Chondrocyte (in vitro differentiated cells): ENCODE measurements around the gene SPDL1. TPM values are rescaled to one million over a fixed set of nuclear protein-coding genes. Genes with fewer than 3 reads are reported as not detected.

Experiments used
- DNase-seq: peaks from one replicate; pipeline ENCODE4 v3.0.0; 2021; ENCODE audit warnings: mixed read lengths, low spot score
- H3K27ac Mint-ChIP-seq: one replicate; pipeline ENCODE4 v1.8.0; 2021; ENCODE audit warnings: mild to moderate bottlenecking, moderate library complexity, mixed read lengths; ENCODE audit not compliant: unreplicated experiment
- H3K27me3 Mint-ChIP-seq: 2 replicates; pipeline ENCODE4 v1.8.0; 2021; ENCODE audit warnings: low read depth, mixed read lengths
- H3K36me3 Mint-ChIP-seq: 2 replicates; pipeline ENCODE4 v1.8.0; 2021; ENCODE audit warnings: low read depth, mixed read lengths
- H3K4me1 Mint-ChIP-seq: 2 replicates; pipeline ENCODE4 v1.8.0; 2021; ENCODE audit warnings: low read depth, mild to moderate bottlenecking, mixed read lengths
- H3K4me3 Mint-ChIP-seq: one replicate; pipeline ENCODE4 v1.8.0; 2021; ENCODE audit warnings: mild to moderate bottlenecking, moderate library complexity, mixed read lengths; ENCODE audit not compliant: unreplicated experiment
- H3K9me3 Mint-ChIP-seq: 2 replicates; pipeline ENCODE4 v1.8.0; 2021; ENCODE audit warnings: low read depth, mixed read lengths
- CTCF ChIP-seq: fragments of 200-600 bp; sonication (generic); IDR thresholded peaks from 2 replicates; pipeline ENCODE4 v1.5.0; 2021; ENCODE audit warnings: antibody characterized with exemption, mild to moderate bottlenecking, moderate library complexity
- total RNA-seq: library from RNA; stranded (reverse); gene quantifications from 3 replicates; pipeline ENCODE4 v1.2.1, GENCODE V29; 2021

The SPDL1 gene
- total RNA-seq, 1 donor from 2014 or later = 22.3 TPM

GRCh38 chr5:169637085-169637548, 53.5 kb downstream of the SPDL1 start, which contains the start of gene DOCK2:
Gene DOCK2, plus strand, starts transcription at chr5:169637275. Its CDS starts 52 bp downstream, at chr5:169637327.
- peaks cover 29% of the 10 kb centered on the region for H3K9me3 Mint-ChIP-seq
- no peak within 1 kb of the TSS for H3K27ac Mint-ChIP-seq
- peak within 1 kb of the TSS; percentile 22 for H3K4me3 Mint-ChIP-seq
- peaks cover 15% of the 10 kb centered on the region for H3K4me1 Mint-ChIP-seq
- DNase-seq = no peak
- no peaks in the 10 kb centered on the region for H3K36me3 Mint-ChIP-seq
- no peaks in the 10 kb centered on the region for H3K27me3 Mint-ChIP-seq
- no peak for TF ChIP-seq CTCF

- no peak for TF ChIP-seq CTCF
- DNase-seq = no peak
- Mint-ChIP-seq H3K4me3 (no peak overlapping the region), H3K36me3 (no peaks in the 10 kb centered on the region), H3K27me3 (no peaks in the 10 kb centered on the region), H3K4me1 (peaks cover 12% of the 10 kb centered on the region), H3K9me3 (peaks cover 29% of the 10 kb centered on the region), H3K27ac (no peak overlapping the region)
Observed at GRCh38 chr5:169637549-169638121, 54.1 kb downstream of the SPDL1 start.

- Mint-ChIP-seq H3K9me3 (peaks cover 17% of the 10 kb centered on the region), H3K4me3 (no peak overlapping the region), H3K36me3 (no peaks in the 10 kb centered on the region), H3K27ac (no peak overlapping the region), H3K27me3 (no peaks in the 10 kb centered on the region), H3K4me1 (peaks cover 3% of the 10 kb centered on the region)
- no peak for TF ChIP-seq CTCF
- DNase-seq = no peak
Observed at GRCh38 chr5:169641253-169641652, 57.7 kb downstream of the SPDL1 start.

- peaks cover 23% of the 10 kb centered on the region for H3K4me1 Mint-ChIP-seq
- no peak overlapping the region for H3K27ac Mint-ChIP-seq
- TF ChIP-seq CTCF = no peak
- no peak overlapping the region for H3K4me3 Mint-ChIP-seq
- no peaks in the 10 kb centered on the region for H3K27me3 Mint-ChIP-seq
- H3K36me3 Mint-ChIP-seq = peaks cover 2% of the 10 kb centered on the region
- H3K9me3 Mint-ChIP-seq = no peaks in the 10 kb centered on the region
- DNase-seq = no peak
Observed at GRCh38 chr5:169646856-169647255, 63.3 kb downstream of the SPDL1 start.

GRCh38 chr5:169647566-169647965, 64.0 kb downstream of the SPDL1 start:
- no peak for DNase-seq
- H3K4me3 Mint-ChIP-seq = no peak overlapping the region
- TF ChIP-seq CTCF = no peak
- H3K36me3 Mint-ChIP-seq = peaks cover 2% of the 10 kb centered on the region
- no peaks in the 10 kb centered on the region for H3K27me3 Mint-ChIP-seq
- no peak overlapping the region for H3K27ac Mint-ChIP-seq
- no peaks in the 10 kb centered on the region for H3K9me3 Mint-ChIP-seq
- peaks cover 23% of the 10 kb centered on the region for H3K4me1 Mint-ChIP-seq
